GM12872 (cell line): ENCODE data around the gene TGM2.

Experiments
- TF ChIP-seq, protein P1 (sequence below): IDR thresholded peaks from 3 replicates; pipeline ENCODE4 v1.5.1; 2011; ENCODE audit warnings: low read depth, mild to moderate bottlenecking, low read length, moderate library complexity; ENCODE audit not compliant: insufficient read depth

TGM2 gene

GRCh38 chr20:38192323-38192885 lies 27.3 kb upstream of the TGM2 start:
- TF ChIP-seq, protein P1, sequence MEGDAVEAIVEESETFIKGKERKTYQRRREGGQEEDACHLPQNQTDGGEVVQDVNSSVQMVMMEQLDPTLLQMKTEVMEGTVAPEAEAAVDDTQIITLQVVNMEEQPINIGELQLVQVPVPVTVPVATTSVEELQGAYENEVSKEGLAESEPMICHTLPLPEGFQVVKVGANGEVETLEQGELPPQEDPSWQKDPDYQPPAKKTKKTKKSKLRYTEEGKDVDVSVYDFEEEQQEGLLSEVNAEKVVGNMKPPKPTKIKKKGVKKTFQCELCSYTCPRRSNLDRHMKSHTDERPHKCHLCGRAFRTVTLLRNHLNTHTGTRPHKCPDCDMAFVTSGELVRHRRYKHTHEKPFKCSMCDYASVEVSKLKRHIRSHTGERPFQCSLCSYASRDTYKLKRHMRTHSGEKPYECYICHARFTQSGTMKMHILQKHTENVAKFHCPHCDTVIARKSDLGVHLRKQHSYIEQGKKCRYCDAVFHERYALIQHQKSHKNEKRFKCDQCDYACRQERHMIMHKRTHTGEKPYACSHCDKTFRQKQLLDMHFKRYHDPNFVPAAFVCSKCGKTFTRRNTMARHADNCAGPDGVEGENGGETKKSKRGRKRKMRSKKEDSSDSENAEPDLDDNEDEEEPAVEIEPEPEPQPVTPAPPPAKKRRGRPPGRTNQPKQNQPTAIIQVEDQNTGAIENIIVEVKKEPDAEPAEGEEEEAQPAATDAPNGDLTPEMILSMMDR, result no peak

- TF ChIP-seq, protein P1, result no peak
These were observed 26.6 kb upstream of the TGM2 start for GRCh38 chr20:38191654-38192053.

DNA sequence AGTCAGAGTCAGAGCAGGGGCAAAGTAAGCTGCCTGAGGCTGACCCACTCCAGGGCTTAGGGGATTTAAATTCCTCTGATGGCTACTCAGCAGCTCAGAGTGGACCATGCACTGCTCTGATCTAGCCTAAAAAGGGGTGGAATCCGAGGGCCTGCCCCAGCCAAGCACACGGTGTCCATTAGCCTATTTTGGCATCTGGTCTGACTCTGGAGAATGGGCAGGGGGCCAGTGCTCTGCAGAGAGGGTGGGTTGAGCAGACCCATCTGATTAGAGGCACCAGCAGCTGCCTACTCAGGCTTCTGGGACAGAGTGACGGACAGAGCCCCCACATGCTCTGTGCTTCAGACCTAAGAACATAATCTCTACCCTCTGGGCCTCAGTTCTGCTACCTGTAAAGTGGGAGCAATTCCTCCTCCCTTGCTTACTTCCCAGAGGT lies 25.9 kb upstream of the TGM2 start:
- TF ChIP-seq, protein P1, result no peak

- TF ChIP-seq, protein P1, result no peak
These were observed 25.1 kb upstream of the TGM2 start for GRCh38 chr20:38190166-38190565.

- TF ChIP-seq, protein P1, result peak; percentile 19; the same call in 1 of the 3 replicates
These were observed 22.4 kb upstream of the TGM2 start for GRCh38 chr20:38187517-38187916.

- TF ChIP-seq, protein P1, result no peak
These were observed 21.7 kb upstream of the TGM2 start for GRCh38 chr20:38186788-38187221.

GRCh38 chr20:38184101-38184500 lies 19.0 kb upstream of the TGM2 start:
- TF ChIP-seq, protein P1, result no peak
